AG04449 (cell line): Measurements from ENCODE around the gene CEBPA.

Source experiments
- CTCF ChIA-PET: fragments of 350-600 bp; formaldehyde crosslinking; extraction: SDS; loops from one replicate; lab custom pipeline; 2021; ENCODE audit warnings: antibody characterized with exemption; lab: Yijun Ruan, JAX
- POLR2A ChIA-PET: fragments of 400-600, 350-600 bp; formaldehyde crosslinking; extraction: SDS; loops from one replicate; lab custom pipeline; 2020; ENCODE audit warnings: antibody characterized with exemption, inconsistent platforms; lab: Yijun Ruan, JAX
- DNase-seq: peaks from one replicate; pipeline ENCODE4 v3.0.0-alpha.2; 2010; ENCODE audit warnings: low read depth, low spot score
- H3K4me3 ChIP-seq: 2 replicates; pipeline ENCODE4 v1.5.1; 2011; ENCODE audit warnings: low read depth, mild to moderate bottlenecking, control low read depth, low read length
- TF ChIP-seq, protein P1 (sequence below): IDR thresholded peaks from one replicate; pipeline ENCODE4 v1.5.1; 2011; ENCODE audit warnings: mild to moderate bottlenecking, moderate library complexity, low read length, control low read depth, inconsistent platforms; ENCODE audit not compliant: insufficient read depth; ENCODE audit errors: missing control alignments

Gene CEBPA

DNA sequence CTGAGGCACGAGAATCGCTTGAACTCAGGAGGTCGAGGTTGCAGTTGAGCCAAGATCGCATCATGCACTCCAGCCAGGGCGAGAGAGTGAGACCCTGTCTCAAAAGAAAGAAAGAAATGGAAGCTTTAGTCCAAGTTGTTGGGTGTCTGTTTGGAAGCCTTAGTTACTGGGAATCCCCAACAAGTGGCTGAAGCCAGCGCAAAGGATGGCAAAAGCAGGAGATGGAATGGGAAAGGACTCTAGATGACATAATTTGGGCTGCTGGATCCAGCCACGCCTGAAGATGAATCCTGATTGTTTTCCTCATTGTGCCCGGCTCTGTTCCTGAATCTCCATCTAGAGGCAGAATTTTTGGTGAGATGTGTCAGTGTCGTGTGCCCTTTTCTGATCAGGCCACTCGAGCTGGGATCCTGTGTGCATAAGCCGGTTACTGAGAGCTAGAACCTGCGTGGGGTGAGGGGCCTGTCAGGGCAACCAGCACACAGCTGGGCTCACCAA is 18.1 kb downstream of the CEBPA start:
- ChIA-PET POLR2A (no interaction called here), CTCF (interaction anchor here (0.9 to 1.3 kb wide), 5 partner anchors 9 to 131 kb away, joined by 3 to 5 read pairs (median 3); no protein-coding TSS in a partner anchor)
- H3K4me3 ChIP-seq, result no peak overlapping the region
- TF ChIP-seq, protein P1, sequence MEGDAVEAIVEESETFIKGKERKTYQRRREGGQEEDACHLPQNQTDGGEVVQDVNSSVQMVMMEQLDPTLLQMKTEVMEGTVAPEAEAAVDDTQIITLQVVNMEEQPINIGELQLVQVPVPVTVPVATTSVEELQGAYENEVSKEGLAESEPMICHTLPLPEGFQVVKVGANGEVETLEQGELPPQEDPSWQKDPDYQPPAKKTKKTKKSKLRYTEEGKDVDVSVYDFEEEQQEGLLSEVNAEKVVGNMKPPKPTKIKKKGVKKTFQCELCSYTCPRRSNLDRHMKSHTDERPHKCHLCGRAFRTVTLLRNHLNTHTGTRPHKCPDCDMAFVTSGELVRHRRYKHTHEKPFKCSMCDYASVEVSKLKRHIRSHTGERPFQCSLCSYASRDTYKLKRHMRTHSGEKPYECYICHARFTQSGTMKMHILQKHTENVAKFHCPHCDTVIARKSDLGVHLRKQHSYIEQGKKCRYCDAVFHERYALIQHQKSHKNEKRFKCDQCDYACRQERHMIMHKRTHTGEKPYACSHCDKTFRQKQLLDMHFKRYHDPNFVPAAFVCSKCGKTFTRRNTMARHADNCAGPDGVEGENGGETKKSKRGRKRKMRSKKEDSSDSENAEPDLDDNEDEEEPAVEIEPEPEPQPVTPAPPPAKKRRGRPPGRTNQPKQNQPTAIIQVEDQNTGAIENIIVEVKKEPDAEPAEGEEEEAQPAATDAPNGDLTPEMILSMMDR, result no peak
- DNase-seq, result no peak

DNA sequence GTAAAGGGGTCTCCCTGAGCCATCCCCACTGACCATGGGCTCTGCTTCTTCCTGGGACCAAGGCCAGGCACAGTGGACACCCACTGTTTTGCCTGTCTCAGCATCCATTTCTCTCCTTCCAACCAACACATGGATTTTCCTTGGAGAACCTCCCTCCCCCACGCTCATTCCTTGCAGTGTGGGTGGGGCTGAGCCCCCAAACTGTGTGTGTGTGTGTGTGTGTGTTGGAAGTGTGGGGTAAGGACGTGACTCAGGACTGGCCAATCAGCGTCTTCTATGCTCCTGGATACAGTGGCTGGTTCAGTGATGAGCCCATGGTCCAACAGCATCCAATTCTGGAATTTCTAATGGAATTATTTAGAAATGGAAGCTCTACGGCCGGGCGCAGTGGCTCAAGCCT is 18.7 kb downstream of the CEBPA start:
- DNase-seq, result no peak
- ChIA-PET POLR2A (no interaction called here), CTCF (interaction anchor here (1.2 to 1.3 kb wide), 2 partner anchors 19 to 132 kb away, joined by 3 read pairs; no protein-coding TSS in a partner anchor)
- no peak overlapping the region for H3K4me3 ChIP-seq
- TF ChIP-seq, protein P1, result no peak

DNA sequence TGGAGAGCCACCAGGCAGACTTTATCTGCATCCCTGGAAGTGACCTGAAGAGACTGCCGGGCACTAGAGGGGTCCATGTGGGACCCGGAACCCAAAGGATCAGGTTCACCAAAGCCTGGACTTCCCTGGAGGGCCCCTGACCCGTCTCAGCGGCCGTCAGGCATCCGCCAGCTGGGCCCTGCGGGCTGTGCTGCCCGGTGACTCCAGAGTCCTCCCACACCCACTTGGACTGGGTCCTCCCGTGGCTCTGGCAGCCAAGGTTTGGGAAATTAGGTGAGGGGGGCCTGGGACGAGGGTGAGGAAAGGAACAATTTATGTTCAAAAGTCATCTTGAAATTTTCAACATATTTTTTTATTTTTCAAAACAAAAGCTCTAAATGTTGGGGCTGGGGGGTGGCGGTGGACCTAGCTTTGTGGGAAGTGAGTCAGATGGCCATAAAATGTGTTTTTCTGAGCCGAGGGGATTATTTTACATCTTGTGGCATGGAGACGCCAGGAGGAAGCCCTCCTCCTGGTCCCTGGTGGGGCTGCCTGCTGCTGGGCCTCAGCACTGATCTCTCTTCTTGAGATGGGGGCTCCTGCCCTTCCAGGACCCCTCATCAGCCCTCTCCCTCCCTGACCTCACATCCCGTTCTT is 20.2 kb downstream of the CEBPA start:
- CTCF ChIA-PET, result interaction anchor here (1.0 kb wide), 1 partner anchor 20 kb away, joined by 6 read pairs; the partner anchor contains the start of gene CEBPA
- POLR2A ChIA-PET, result no interaction called here
- H3K4me3 ChIP-seq, result no peak overlapping the region
- no peak for DNase-seq
- TF ChIP-seq, protein P1, result no peak

DNA sequence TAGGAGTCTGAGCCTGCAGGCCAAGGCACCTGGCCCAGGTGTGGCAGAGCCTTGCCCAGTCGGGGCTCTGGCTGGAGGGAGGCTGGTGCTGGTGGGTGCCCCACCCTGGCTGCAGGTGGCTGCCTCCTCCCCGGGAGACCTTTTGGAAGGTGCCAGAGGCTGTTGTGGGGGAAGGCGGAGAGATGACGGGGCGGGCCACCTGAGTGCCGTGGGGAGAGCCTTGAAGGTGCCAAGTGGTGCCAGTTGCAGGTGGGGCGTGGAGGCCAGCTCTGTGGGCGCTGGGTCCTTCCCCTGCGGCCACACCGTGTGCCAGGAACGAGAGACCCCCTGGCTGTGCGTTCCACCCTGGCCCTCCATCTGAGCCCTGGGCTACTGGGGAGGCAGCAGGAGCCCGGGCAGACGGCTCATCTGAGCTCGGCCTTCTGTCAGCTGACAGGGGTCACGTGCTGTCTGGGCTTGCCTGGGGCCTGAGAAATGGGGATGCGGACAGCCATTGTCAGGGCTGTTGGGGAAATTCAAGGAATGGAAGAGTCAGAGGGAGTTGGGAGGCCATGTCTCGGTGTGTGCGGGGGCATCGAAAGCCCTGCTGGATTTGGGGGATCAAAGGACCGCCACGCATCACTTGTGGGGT is 20.9 kb downstream of the CEBPA start:
- no peak overlapping the region for H3K4me3 ChIP-seq
- DNase-seq, result no peak
- CTCF ChIA-PET, result no interaction called here
- TF ChIP-seq, protein P1, result no peak
- POLR2A ChIA-PET, result no interaction called here

DNA sequence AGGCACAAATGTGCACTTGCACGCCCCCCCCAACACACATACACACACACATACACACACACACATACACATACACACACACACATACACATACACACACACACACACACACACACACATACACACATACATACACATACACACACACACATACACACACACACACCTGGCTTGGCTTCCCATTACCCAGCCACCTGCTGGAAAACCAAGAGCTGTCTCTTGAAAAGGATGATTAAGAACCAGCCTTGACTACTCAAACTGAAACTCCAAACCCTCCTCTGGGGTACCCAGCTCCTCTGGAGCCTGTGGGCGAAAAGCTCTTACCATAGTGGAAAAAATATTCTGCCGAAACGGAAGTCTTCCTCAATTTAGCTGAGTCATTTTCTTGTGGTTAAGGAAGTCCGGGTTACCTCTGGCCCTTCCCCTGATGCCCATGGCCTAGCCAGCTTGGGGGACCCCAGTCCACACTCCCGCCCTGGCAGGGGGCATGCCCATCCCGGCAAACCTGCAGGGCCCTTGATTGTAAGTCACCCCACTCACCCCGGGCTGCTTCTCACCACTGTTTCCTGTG is 21.9 kb downstream of the CEBPA start:
- DNase-seq, result no peak
- CTCF ChIA-PET, result no interaction called here
- TF ChIP-seq, protein P1, result no peak
- H3K4me3 ChIP-seq, result no peak overlapping the region
- POLR2A ChIA-PET, result interaction anchor here (0.7 kb wide), 1 partner anchor 16 kb away, joined by 3 read pairs; no protein-coding TSS in a partner anchor
